Endothelial cell of umbilical vein (primary cell): ENCODE results near the gene OPRL1. TPM values are rescaled to one million over a fixed set of nuclear protein-coding genes. Genes with fewer than 3 reads are reported as not detected.

Experiments used
- BruUV-seq: library from RNA; stranded (reverse); fragments of 400-500 nt; replicated peaks from 2 replicates; lab custom pipeline; 2021; lab: Mats Ljungman, UMichigan
- CTCF ChIA-PET: fragments of 300-600, 350-600 bp; sonication (Branson Sonifier 250); formaldehyde crosslinking; loops from one replicate; lab custom pipeline; 2021; ENCODE audit warnings: antibody characterized with exemption, inconsistent platforms; lab: Charles Lee
- POLR2A ChIA-PET: fragments of 300-600, 350-600 bp; sonication (Branson Sonifier 250); formaldehyde crosslinking; loops from one replicate; lab custom pipeline; 2021; ENCODE audit warnings: antibody characterized with exemption, inconsistent platforms; lab: Charles Lee
- DNase-seq: peaks from one replicate; pipeline ENCODE4 v3.0.0-alpha.2; 2011; ENCODE audit warnings: low read depth, low spot score
- FAIRE-seq: peaks from 2 replicates; lab custom pipeline; 2011; peaks lifted over from hg19 to GRCh38; lab: Jason Lieb, UNC
- H2AFZ ChIP-seq: 2 replicates; pipeline ENCODE4 v1.6.0; 2012; ENCODE audit warnings: low read depth, low read length, control low read depth, inconsistent platforms
- H3K27ac ChIP-seq: 2 replicates; pipeline ENCODE4 v1.5.1; 2011; ENCODE audit warnings: low read depth, mild to moderate bottlenecking, control low read depth, low read length, moderate library complexity; ENCODE audit not compliant: insufficient read depth
- H3K27me3 ChIP-seq, 2 experiments: 2 replicates each; pipeline versions ENCODE4 v1.6.0 to v1.6.1; 2011; ENCODE audit warnings: low read length in 2 of 2, mixed read lengths in 1 of 2; ENCODE audit not compliant: control insufficient read depth in 2 of 2, insufficient read depth in 2 of 2
- H3K36me3 ChIP-seq, 2 experiments: 2 replicates in 1 of 2; 3 replicates in 1 of 2; pipeline ENCODE4 v1.5.1; 2011; ENCODE audit warnings: low read length in 2 of 2, mild to moderate bottlenecking in 1 of 2, moderate library complexity in 1 of 2; ENCODE audit not compliant: control insufficient read depth in 2 of 2, insufficient read depth in 2 of 2; ENCODE audit errors: extremely low read depth in 1 of 2
- H3K4me1 ChIP-seq: 3 replicates; pipeline ENCODE4 v1.5.1; 2011; ENCODE audit warnings: mild to moderate bottlenecking, low read length; ENCODE audit not compliant: control insufficient read depth, insufficient read depth; ENCODE audit errors: extremely low read depth
- H3K4me2 ChIP-seq: 2 replicates; pipeline ENCODE4 v1.6.1; 2011; ENCODE audit warnings: low read length, control low read depth, mixed read lengths; ENCODE audit not compliant: insufficient read depth
- H3K4me3 ChIP-seq, 3 experiments: fragments of 200-600 bp in 1 of 3; sonication (generic), shearing (Covaris generic) in 1 of 3; replicated peaks in 1 of 3; 2 replicates each; pipeline ENCODE4 v1.5.1; 2011 to 2016; ENCODE audit warnings: control low read depth in 3 of 3, low read length in 3 of 3, mild to moderate bottlenecking in 2 of 3, inconsistent platforms in 1 of 3, low read depth in 1 of 3, moderate library complexity in 1 of 3; ENCODE audit not compliant: insufficient read depth in 1 of 3
- H3K79me2 ChIP-seq: 2 replicates; pipeline ENCODE4 v1.6.0; 2012; ENCODE audit warnings: low read length, inconsistent platforms; ENCODE audit not compliant: control insufficient read depth, insufficient read depth
- H3K9ac ChIP-seq: replicated peaks from 2 replicates; pipeline ENCODE3; 2011; ENCODE audit warnings: low read length, control low read depth; ENCODE audit not compliant: insufficient read depth; ENCODE audit errors: extremely low read depth
- H3K9me1 ChIP-seq: replicated peaks from 3 replicates; pipeline ENCODE4 v1.6.0; 2011; ENCODE audit warnings: mild to moderate bottlenecking, low read length; ENCODE audit not compliant: control insufficient read depth, insufficient read depth; ENCODE audit errors: extremely low read depth
- H3K9me3 ChIP-seq: replicated peaks from 2 replicates; pipeline ENCODE4 v1.5.1; 2012; ENCODE audit warnings: low read length, inconsistent platforms; ENCODE audit not compliant: control insufficient read depth, insufficient read depth
- H4K20me1 ChIP-seq: replicated peaks from 2 replicates; pipeline ENCODE3; 2011; ENCODE audit warnings: mild to moderate bottlenecking, low read length; ENCODE audit not compliant: control insufficient read depth, insufficient read depth; ENCODE audit errors: extremely low read depth
- CTCF ChIP-seq, 2 donors: IDR thresholded peaks; 1 replicate in 1 of 2; 2 replicates in 1 of 2; pipeline ENCODE4 v1.5.1; 2011; ENCODE audit warnings: low read length in 2 of 2, mild to moderate bottlenecking in 2 of 2, moderate library complexity in 2 of 2, control low read depth in 1 of 2, inconsistent platforms in 1 of 2, low read depth in 1 of 2; ENCODE audit not compliant: insufficient read depth in 1 of 2; ENCODE audit errors: extremely low read depth in 1 of 2
- FOS ChIP-seq: IDR thresholded peaks from 2 replicates; pipeline ENCODE4 v1.6.1; 2011; ENCODE audit warnings: mild to moderate bottlenecking, low read length, moderate library complexity, borderline replicate concordance; ENCODE audit not compliant: insufficient read depth
- GATA2 ChIP-seq: IDR thresholded peaks from 2 replicates; pipeline ENCODE4 v1.7.0; 2011; ENCODE audit warnings: low read depth, mild to moderate bottlenecking, moderate library complexity, mixed read lengths, low read length; ENCODE audit not compliant: insufficient read length, insufficient read depth
- MYC ChIP-seq: IDR thresholded peaks from one replicate; pipeline ENCODE4 v1.6.1; 2011; ENCODE audit warnings: mild to moderate bottlenecking, low read depth, low read length
- dilution Hi-C: fragments of 300-500 bp; cut with MboI; formaldehyde crosslinking; loops from one replicate; pipeline ENCODE4 v1.15.0; 2019; ENCODE audit warnings: low sequenced_read_pairs; ENCODE audit not compliant: extremely low pct_ligation_motif_present
- intact Hi-C: fragments of 100-400 bp; cut with micrococcal nuclease; formaldehyde crosslinking; loops from one replicate; pipeline ENCODE4 v1.10.0; 2022
- polyA plus RNA-seq, 4 experiments: library from polyadenylated mRNA; depleted of rRNA in 3 of 4; stranded (reverse) in 3 of 4; unstranded in 1 of 4; fragments of >200 nt; gene quantifications; 2 replicates each; pipeline versions ENCODE4 v1.2.1 to v1.2.3, GENCODE V29; 2011 to 2012; ENCODE audit warnings: missing spikeins in 1 of 4
- total RNA-seq: library from RNA; stranded (reverse); gene quantifications from 2 replicates; pipeline ENCODE4 v1.2.3, GENCODE V29; 2021
- TF ChIP-seq, protein P1 (sequence below): IDR thresholded peaks from 2 replicates; pipeline ENCODE4 v1.6.1; 2011; ENCODE audit not compliant: insufficient read depth, insufficient read length

Gene OPRL1
- total and polyA plus RNA-seq, 2 donors (not counting 3 experiments of a cell fraction or from before 2014, with no cell fraction given) = 1.9 to 2.0 TPM

GRCh38 chr20:64065974-64066343, 13.9 kb upstream of the OPRL1 start:
- Histone ChIP-seq H3K36me3 (no peaks in the 10 kb centered on the region), H4K20me1 (no peaks in the 10 kb centered on the region), H3K27ac (no peak overlapping the region), H3K4me2 (no peak overlapping the region), H3K9me3 (no peaks in the 10 kb centered on the region), H3K79me2 (peaks cover 6% of the 10 kb centered on the region), H3K9ac (no peak overlapping the region), H2AFZ (no peak overlapping the region), H3K4me3 (no peak overlapping the region), H3K4me1 (peaks cover 18% of the 10 kb centered on the region), H3K27me3 (no peaks in the 10 kb centered on the region), H3K9me1 (no peaks in the 10 kb centered on the region)
- dilution Hi-C loops = no loop called here
- BruUV-seq = no TSS peak
- intact Hi-C loops = loop anchor here (10.0 kb wide), 1 partner anchor 59 kb away; no protein-coding TSS in a partner anchor
- ChIA-PET CTCF (interaction anchor here (1.2 to 1.4 kb wide), 2 partner anchors 15 to 26 kb away, joined by 3 to 5 read pairs; no protein-coding TSS in a partner anchor), POLR2A (no interaction called here)
- FAIRE-seq = peak; percentile 42
- DNase-seq = no peak
- no peak for TF ChIP-seq MYC
- no peak for TF ChIP-seq GATA2
- TF ChIP-seq, protein P1, sequence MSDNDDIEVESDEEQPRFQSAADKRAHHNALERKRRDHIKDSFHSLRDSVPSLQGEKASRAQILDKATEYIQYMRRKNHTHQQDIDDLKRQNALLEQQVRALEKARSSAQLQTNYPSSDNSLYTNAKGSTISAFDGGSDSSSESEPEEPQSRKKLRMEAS = no peak
- TF ChIP-seq FOS = no peak
- TF ChIP-seq CTCF (IDR thresholded peaks at IDR 0.05; ENCODE audit: extremely low read depth in 1 of 2, insufficient read depth in 1 of 2, low read depth in 1 of 2, low read length in 2 of 2) = no peak
